Fibroblast of the aortic adventitia (primary cell): ENCODE measurements around the gene COL7A1. TPM values are rescaled to one million over a fixed set of nuclear protein-coding genes. Genes with fewer than 3 reads are reported as not detected.

ENCODE experiments used
- DNase-seq: peaks from one replicate; pipeline ENCODE4 v3.0.0-alpha.2; 2010; ENCODE audit warnings: low read depth
- H3K4me3 ChIP-seq: 2 replicates; pipeline ENCODE4 v1.5.1; 2011; ENCODE audit warnings: low read depth, mild to moderate bottlenecking, control low read depth, low read length, moderate library complexity
- CTCF ChIP-seq: IDR thresholded peaks from 2 replicates; pipeline ENCODE4 v1.5.1; 2011; ENCODE audit warnings: mild to moderate bottlenecking, low read length, control low read depth, inconsistent platforms; ENCODE audit not compliant: insufficient read depth
- total RNA-seq: library from RNA; depleted of rRNA; stranded (reverse); fragments of >200 nt; gene quantifications from 2 replicates; pipeline ENCODE4 v1.2.3, GENCODE V29; 2012; ENCODE audit warnings: low replicate concordance

COL7A1 gene
- total RNA-seq, 1 donor, result 10.2 TPM

DNA sequence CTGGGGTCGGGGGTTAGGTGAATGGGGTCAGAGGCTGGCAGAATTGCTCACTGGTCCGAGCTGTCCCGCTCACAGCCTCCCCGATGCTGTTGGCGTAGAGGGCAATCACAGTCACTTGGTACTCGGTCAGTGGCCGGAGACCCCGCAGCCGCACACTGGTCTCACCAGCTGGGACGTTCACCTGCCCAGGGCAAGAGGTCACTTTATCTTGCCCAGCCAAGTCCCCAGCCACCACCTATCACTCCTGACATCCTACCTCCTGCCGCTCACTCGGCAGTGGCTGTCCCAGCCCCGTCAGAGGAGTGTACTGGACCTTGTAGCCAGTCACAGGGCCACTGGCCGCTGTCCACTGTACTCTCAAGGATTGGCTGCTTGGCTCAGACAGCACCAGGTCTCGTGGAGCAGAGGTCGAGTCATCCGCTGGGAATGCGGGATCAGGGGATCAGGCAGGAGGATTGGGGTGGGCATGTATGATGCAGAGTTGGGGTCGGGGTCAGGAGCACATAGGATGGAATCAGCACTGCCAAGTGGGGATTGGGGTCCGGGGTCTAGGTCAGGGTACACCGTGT is 2.5 kb downstream of the COL7A1 start:
- DNase-seq, result no peak
- no peak for TF ChIP-seq CTCF
- no peak overlapping the region for H3K4me3 ChIP-seq

GRCh38 chr3:48591886-48592518 is 3.1 kb downstream of the COL7A1 start:
- no peak overlapping the region for H3K4me3 ChIP-seq
- no peak for TF ChIP-seq CTCF
- no peak for DNase-seq

GRCh38 chr3:48591436-48591835 is 3.7 kb downstream of the COL7A1 start:
- H3K4me3 ChIP-seq, result no peak overlapping the region
- DNase-seq, result no peak
- no peak for TF ChIP-seq CTCF

- H3K4me3 ChIP-seq, result no peak overlapping the region
- no peak for TF ChIP-seq CTCF
- no peak for DNase-seq
Measured at GRCh38 chr3:48588230-48588629, 6.9 kb downstream of the COL7A1 start.

DNA sequence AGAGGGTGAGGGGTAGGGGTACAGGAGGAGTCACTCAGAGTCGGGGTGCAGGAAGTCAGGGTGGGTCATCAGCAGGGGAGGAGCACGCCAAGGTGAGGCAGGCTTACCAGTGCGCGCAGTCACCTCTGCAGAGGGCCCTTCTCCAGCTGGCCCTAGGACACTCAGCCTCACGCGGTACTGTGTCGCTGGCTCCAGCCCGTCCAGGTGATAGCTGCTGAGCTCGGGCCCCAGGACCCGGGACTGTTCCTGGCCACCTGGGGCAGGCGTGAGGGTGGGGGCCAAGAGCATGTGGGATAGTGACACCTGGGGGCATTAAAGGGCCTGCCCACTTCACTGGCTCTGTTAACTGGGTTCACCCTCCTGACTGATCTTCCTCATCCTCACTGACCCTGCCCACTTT is 7.4 kb downstream of the COL7A1 start:
- DNase-seq, result no peak
- H3K4me3 ChIP-seq, result no peak overlapping the region
- no peak for TF ChIP-seq CTCF

GRCh38 chr3:48585411-48585810 is 9.7 kb downstream of the COL7A1 start:
- no peak for DNase-seq
- no peak overlapping the region for H3K4me3 ChIP-seq
- no peak for TF ChIP-seq CTCF

DNA sequence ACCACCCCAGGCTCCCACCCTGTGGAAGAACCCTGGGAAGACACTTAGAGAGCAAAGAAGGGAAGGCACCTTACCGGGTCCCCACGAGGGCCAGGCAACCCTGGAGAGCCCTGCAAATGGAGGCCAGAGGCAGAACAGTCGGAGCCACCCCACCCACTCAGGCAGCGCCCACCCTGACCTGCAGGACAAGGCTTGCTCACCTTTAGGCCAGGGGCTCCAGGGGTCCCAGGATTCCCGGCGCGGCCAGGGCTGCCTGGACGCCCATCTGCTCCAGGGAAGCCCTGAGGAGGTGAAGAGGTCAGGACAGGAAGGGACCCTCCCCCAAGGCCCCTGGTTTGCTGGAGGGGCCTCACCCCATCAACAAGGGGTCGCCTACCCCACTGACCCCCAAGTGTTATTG is 10.3 kb downstream of the COL7A1 start:
- DNase-seq, result no peak
- H3K4me3 ChIP-seq, result no peak overlapping the region
- no peak for TF ChIP-seq CTCF
